Mucosa of rectum (tissue), 2 donors: Measurements from ENCODE around the gene ITPRIPL2.

Experiments used
- H3K27ac ChIP-seq, 2 donors: one replicate each; pipeline ENCODE4 v1.7.0; 2013; ENCODE audit warnings: inconsistent platforms in 2 of 2, low read depth in 2 of 2, low read length in 2 of 2
- H3K27me3 ChIP-seq, 2 donors: one replicate each; pipeline ENCODE4 v1.7.0; 2013; ENCODE audit warnings: low read length in 2 of 2; ENCODE audit not compliant: control insufficient read depth in 2 of 2, insufficient read depth in 2 of 2
- H3K36me3 ChIP-seq, 2 donors: one replicate each; pipeline ENCODE4 v1.7.0; 2013; ENCODE audit warnings: low read length in 2 of 2; ENCODE audit not compliant: control insufficient read depth in 2 of 2, insufficient read depth in 2 of 2
- H3K4me1 ChIP-seq, 2 donors: one replicate each; pipeline ENCODE4 v1.7.0; 2013; ENCODE audit warnings: low read length in 2 of 2, mild to moderate bottlenecking in 1 of 2; ENCODE audit not compliant: control insufficient read depth in 2 of 2, insufficient read depth in 2 of 2
- H3K4me3 ChIP-seq, 2 donors: one replicate each; pipeline ENCODE4 v1.7.0; 2013; ENCODE audit warnings: low read length in 2 of 2
- H3K9ac ChIP-seq, 2 donors: one replicate each; pipeline ENCODE4 v1.7.0; 2013; ENCODE audit warnings: low read length in 2 of 2, low read depth in 1 of 2, mild to moderate bottlenecking in 1 of 2
- H3K9me3 ChIP-seq, 2 donors: one replicate each; pipeline ENCODE4 v1.7.0; 2013; ENCODE audit warnings: low read length in 2 of 2; ENCODE audit not compliant: control insufficient read depth in 2 of 2
- donor health status: healthy.
- donor health status: Normal muscosa, but diverticular disease.

Gene ITPRIPL2

GRCh38 chr16:19162085-19162484 is 48.3 kb downstream of the ITPRIPL2 start:
- no peaks in the 10 kb centered on the region for H3K36me3 ChIP-seq
- no peaks in the 10 kb centered on the region for H3K4me1 ChIP-seq
- no peak overlapping the region for H3K4me3 ChIP-seq
- H3K27me3 ChIP-seq = peaks cover 0 to 2% of the 10 kb centered on the region in 2 donors
- no peaks in the 10 kb centered on the region for H3K9me3 ChIP-seq
- no peak overlapping the region for H3K9ac ChIP-seq
- no peak overlapping the region for H3K27ac ChIP-seq

- H3K4me1 ChIP-seq = no peaks in the 10 kb centered on the region
- no peaks in the 10 kb centered on the region for H3K36me3 ChIP-seq
- no peak overlapping the region for H3K4me3 ChIP-seq
- H3K9ac ChIP-seq = no peak overlapping the region
- no peak overlapping the region for H3K27ac ChIP-seq
- no peaks in the 10 kb centered on the region for H3K9me3 ChIP-seq
- H3K27me3 ChIP-seq = peaks cover 0 to 2% of the 10 kb centered on the region in 2 donors
Measured at GRCh38 chr16:19163215-19163614, 49.5 kb downstream of the ITPRIPL2 start.

DNA sequence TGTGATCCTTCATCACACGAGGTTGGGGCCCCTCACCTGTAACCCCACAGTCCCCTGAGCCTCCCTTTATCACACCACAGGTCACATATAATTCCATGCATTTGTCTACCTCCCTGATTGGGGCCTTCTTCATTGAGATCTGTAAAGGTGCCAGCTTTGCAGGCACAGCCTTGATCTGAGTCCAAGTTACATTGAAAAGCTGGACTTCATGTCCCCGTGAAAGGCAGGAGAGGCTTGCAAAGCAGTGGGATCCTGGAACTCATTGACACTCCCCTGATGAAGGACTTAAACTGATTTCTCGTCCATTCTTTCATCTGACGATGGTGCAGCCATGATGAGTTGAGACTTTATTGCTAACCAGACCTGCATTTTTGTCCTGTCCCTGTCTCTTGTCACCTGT is 50.5 kb downstream of the ITPRIPL2 start:
- Histone ChIP-seq H3K4me3 (no peak overlapping the region), H3K4me1 (peaks cover under 1 to 3% of the 10 kb centered on the region in 2 donors), H3K9me3 (no peaks in the 10 kb centered on the region), H3K27me3 (peaks cover 0 to 2% of the 10 kb centered on the region in 2 donors), H3K36me3 (no peaks in the 10 kb centered on the region), H3K27ac (no peak overlapping the region), H3K9ac (no peak overlapping the region)

DNA sequence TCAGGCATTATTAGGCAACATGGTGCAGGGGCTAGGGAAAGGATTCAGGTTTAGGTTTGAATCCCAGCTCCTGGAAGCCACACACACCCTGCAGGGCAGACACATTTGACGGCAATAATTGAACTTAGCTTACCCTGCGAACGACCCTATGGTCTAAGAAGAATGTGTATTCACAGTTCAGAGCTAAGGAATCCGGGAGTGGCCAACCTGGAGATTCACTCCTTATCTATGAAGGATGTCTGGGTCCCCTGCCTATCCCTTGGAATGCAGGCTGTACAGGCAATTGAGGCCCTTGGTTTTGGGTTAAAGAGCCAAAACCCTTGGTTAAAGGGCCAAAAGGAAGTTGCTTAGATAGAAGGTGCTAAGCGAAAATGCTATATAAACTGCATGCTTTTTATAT is 51.3 kb downstream of the ITPRIPL2 start:
- Histone ChIP-seq H3K9ac (no peak overlapping the region), H3K4me3 (no peak overlapping the region), H3K27me3 (peaks cover 0 to 2% of the 10 kb centered on the region in 2 donors), H3K36me3 (no peaks in the 10 kb centered on the region), H3K27ac (no peak overlapping the region), H3K9me3 (no peaks in the 10 kb centered on the region), H3K4me1 (peaks cover 2 to 5% of the 10 kb centered on the region in 2 donors)

- no peaks in the 10 kb centered on the region for H3K9me3 ChIP-seq
- H3K27me3 ChIP-seq = peaks cover 0 to 2% of the 10 kb centered on the region in 2 donors
Measured at GRCh38 chr16:19166500-19166899, 52.7 kb downstream of the ITPRIPL2 start.

GRCh38 chr16:19167710-19168370 is 54.1 kb downstream of the ITPRIPL2 start, which contains the start of gene SYT17:
TSS of gene SYT17 (plus strand) at chr16:19168240. CDS start at chr16:19168647, 407 bp downstream.
- Histone ChIP-seq H3K27ac (peak within 1 kb of the TSS; percentile 55 to 56), H3K9ac (peak within 1 kb of the TSS; percentile 38 to 68), H3K36me3 (no peaks in the 10 kb centered on the region), H3K9me3 (no peaks in the 10 kb centered on the region), H3K4me3 (peak within 1 kb of the TSS; percentile 68 to 74), H3K27me3 (peaks cover 0 to 2% of the 10 kb centered on the region in 2 donors), H3K4me1 (peaks cover 2 to 5% of the 10 kb centered on the region in 2 donors)

More at GRCh38 chr16:19166500-19166899, 52.7 kb downstream of the ITPRIPL2 start:
- Histone ChIP-seq H3K4me1 (peaks cover 2 to 5% of the 10 kb centered on the region in 2 donors), H3K4me3 (no peak overlapping the region), H3K27ac (no peak overlapping the region), H3K9ac (peak overlapping the region in 1 of 2 donors; percentile 24), H3K36me3 (no peaks in the 10 kb centered on the region)

- peaks cover 0 to 2% of the 10 kb centered on the region in 2 donors for H3K27me3 ChIP-seq
- peak overlapping the region; percentile 55 to 56 for H3K27ac ChIP-seq
- peak overlapping the region; percentile 60 to 68 for H3K4me3 ChIP-seq
- peaks cover 2 to 5% of the 10 kb centered on the region in 2 donors for H3K4me1 ChIP-seq
- H3K9ac ChIP-seq = peak overlapping the region in 1 of 2 donors; percentile 68
- no peaks in the 10 kb centered on the region for H3K36me3 ChIP-seq
- H3K9me3 ChIP-seq = no peaks in the 10 kb centered on the region
Measured at GRCh38 chr16:19168371-19169081, 54.8 kb downstream of the ITPRIPL2 start.

DNA sequence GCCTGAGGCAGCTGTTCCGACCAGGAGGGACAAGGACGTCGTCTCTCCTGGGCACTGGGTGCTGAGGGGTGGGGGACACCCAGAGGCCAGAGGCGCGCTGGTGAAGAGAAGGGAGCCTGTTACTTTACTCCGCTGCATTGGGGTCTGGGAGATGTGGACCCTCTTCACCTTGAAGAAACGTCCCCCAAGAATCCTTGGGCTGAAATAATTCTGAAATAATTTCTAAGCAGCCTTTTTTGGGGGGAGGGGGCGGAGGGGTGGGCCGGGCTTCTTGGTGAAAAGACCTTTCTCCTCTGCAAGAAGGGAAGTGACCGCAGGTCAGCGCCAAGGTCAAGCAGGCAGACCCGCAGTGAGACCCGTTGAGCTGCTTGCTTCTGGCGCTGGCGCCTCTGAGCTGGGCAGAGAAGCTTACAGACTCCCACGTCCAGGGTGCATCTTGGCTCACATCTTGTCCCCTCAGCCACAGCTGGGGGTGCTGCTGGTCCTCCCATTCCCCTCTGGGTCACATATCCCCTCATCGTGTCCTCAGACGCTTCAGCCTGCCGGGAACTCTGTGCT is 55.4 kb downstream of the ITPRIPL2 start:
- no peaks in the 10 kb centered on the region for H3K9me3 ChIP-seq
- H3K27me3 ChIP-seq = peaks cover 0 to 2% of the 10 kb centered on the region in 2 donors
- peaks cover 2 to 5% of the 10 kb centered on the region in 2 donors for H3K4me1 ChIP-seq
- no peak overlapping the region for H3K9ac ChIP-seq
- H3K27ac ChIP-seq = peak overlapping the region in 1 of 2 donors; percentile 56
- no peaks in the 10 kb centered on the region for H3K36me3 ChIP-seq
- peak overlapping the region in 1 of 2 donors; percentile 68 for H3K4me3 ChIP-seq

DNA sequence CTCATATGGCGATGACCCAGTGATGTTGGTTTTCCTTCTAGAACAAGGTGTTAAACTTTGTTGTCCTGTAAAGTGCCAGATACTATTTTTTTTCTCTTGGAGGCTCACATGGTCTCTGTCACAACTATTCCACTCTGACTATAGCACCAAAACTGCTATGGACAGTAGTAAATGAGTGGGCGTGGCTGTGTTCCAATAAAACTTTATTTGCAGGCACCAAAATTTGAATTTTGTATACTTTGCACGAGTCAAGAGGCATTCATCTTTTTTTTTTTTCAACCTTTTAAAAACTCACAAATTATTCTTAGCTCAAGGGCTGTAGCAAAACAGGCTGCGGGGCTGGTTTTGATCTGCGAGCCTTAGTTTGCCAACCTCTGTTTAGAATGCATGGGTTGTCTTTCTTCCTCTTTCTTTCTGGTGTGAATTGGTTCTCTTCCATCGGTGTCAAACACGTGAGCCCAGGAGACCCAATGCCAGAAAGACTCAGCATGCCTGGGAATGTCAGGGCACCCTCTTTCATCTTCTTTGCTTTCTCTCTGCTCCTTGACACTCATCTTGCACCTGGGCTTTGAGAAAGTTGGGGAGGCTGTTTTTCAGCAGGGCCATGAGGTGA is 56.4 kb downstream of the ITPRIPL2 start:
- H3K27ac ChIP-seq = no peak overlapping the region
- H3K36me3 ChIP-seq = no peaks in the 10 kb centered on the region
- H3K9ac ChIP-seq = no peak overlapping the region
- peaks cover 2 to 5% of the 10 kb centered on the region in 2 donors for H3K4me1 ChIP-seq
- H3K4me3 ChIP-seq = no peak overlapping the region
- H3K27me3 ChIP-seq = peaks cover 0 to 2% of the 10 kb centered on the region in 2 donors
- no peaks in the 10 kb centered on the region for H3K9me3 ChIP-seq
